Heart right ventricle (tissue), 16 donors: ENCODE data around the gene E2F6. TPM values are rescaled to one million over a fixed set of nuclear protein-coding genes. Genes with fewer than 3 reads are reported as not detected.

Experiments
- ATAC-seq, 8 donors: fragments of 200-7000 bp; cut with Tn5 transposase; one replicate each; pipeline ENCODE4 v1.9.1; 2020; ENCODE audit warnings: mild to moderate bottlenecking in 8 of 8, moderate library complexity in 8 of 8, moderate number of reproducible peaks in 1 of 8
- DNase-seq, 2 donors: peaks; one replicate each; pipeline ENCODE4 v3.0.0-alpha.2; 2020
- H3K27ac ChIP-seq, 10 donors: fragments of 200-600 bp; sonication (generic) in 2 of 10; one replicate each; pipeline versions ENCODE4 v1.5.0 to v1.8.0; 2020 to 2022; ENCODE audit warnings: mild to moderate bottlenecking in 3 of 10
- H3K27me3 ChIP-seq, 7 donors: fragments of 200-600 bp; one replicate each; pipeline ENCODE4 v1.8.0; 2021 to 2022; ENCODE audit warnings: mild to moderate bottlenecking in 2 of 7
- H3K36me3 ChIP-seq, 9 donors: fragments of 200-600 bp; sonication (generic) in 1 of 9; one replicate each; pipeline versions ENCODE4 v1.5.0 to v1.8.0; 2020 to 2022; ENCODE audit warnings: mild to moderate bottlenecking in 2 of 9
- H3K4me1 ChIP-seq, 9 donors: fragments of 200-600 bp; sonication (generic) in 1 of 9; one replicate each; pipeline versions ENCODE4 v1.5.0 to v1.8.0; 2020 to 2022; ENCODE audit warnings: mild to moderate bottlenecking in 4 of 9
- H3K4me3 ChIP-seq, 10 donors: fragments of 200-600 bp; sonication (generic) in 2 of 10; one replicate each; pipeline versions ENCODE4 v1.5.0 to v1.8.0; 2020 to 2022; ENCODE audit warnings: mild to moderate bottlenecking in 7 of 10, moderate library complexity in 2 of 10
- H3K9me3 ChIP-seq, 11 donors: fragments of 200-600 bp in 10 of 11; sonication (generic) in 2 of 11; one replicate each; pipeline versions ENCODE4 v1.5.0 to v1.8.0; 2013 to 2022; ENCODE audit warnings: mild to moderate bottlenecking in 2 of 11, control low read depth in 1 of 11, moderate library complexity in 1 of 11
- CTCF ChIP-seq, 9 donors: fragments of 200-600 bp; sonication (generic) in 2 of 9; IDR thresholded peaks; one replicate each; pipeline versions ENCODE4 v1.5.0 to v1.8.0; 2021 to 2022; ENCODE audit warnings: antibody characterized with exemption in 9 of 9, mild to moderate bottlenecking in 5 of 9, moderate library complexity in 1 of 9
- WGBS, 2 donors: extraction: QIAGEN DNeasy Blood & Tissue Kit; methylation state at CpG; one replicate each; pipeline ENCODE4 v1.1.7; 2013; ENCODE audit warnings: inconsistent platforms in 1 of 2; 5-methylcytosine and 5-hydroxymethylcytosine counted together
- intact Hi-C, 10 donors: fragments of 100-400 bp; cut with DNase I; formaldehyde crosslinking; loops; one replicate each; pipeline versions ENCODE4 v1.11.1 to v1.14.2; 2022
- long read RNA-seq, 3 donors: library from polyadenylated mRNA; unstranded; transcript quantifications; one replicate each; pipeline ENCODE4 v2.0.0, GENCODE V29; 2020 to 2021
- polyA plus RNA-seq, 2 donors: library from polyadenylated mRNA; stranded (reverse); fragments of 200-250 nt; gene quantifications; one replicate each; pipeline ENCODE4 v1.2.3, GENCODE V29; 2013
- total RNA-seq, 10 donors: library from RNA; stranded (reverse); fragmentation: NEBNext Ultra II Directional in 3 of 10; extraction: Animal tissue kit (Norgen Biotek cat#: 25700) in 3 of 10; gene quantifications; one replicate each; pipeline versions ENCODE4 v1.2.1 to v1.2.4, GENCODE V29; 2021 to 2023
- donor health status: Arrhythmogenic right ventricular cardiomyopathy.
- donor health status: ischemic (EF 13 %, LVEDD 7.1; RV severe dilation, severe dysfunction).
- donor health status: healthy with polysubstance abuse.
- donor health status: DM: no; HTN: yes; CAD: no.
- donor health status: DM: no; HTN: no; CAD: no.
- donor health status: ischemic (EF 25% LVEDD 6.9; RV normal size, moderate dysfunction).
- donor health status: ischemic (EF 25% LVEDD 5.7; RV mildly dilated, moderate dysfunction).
- donor health status: healthy.
- donor health status: DM: yes; HTN: yes; CAD: no.
- donor health status: Ischemic cardiomyopathy.
- donor health status: ischemic (EF 35%, LVEDD 5.7; RV mildly dilated, moderate dysfunction).
- donor health status: nonischemic (EF 11% LVEDD 7.7; RV severe dilation, severe dysfunction).
- donor health status: DM: yes; HTN: yes; CAD: no.
- donor health status: PGD.
- donor health status: ischemic (EF 29% LVEDD 5.4; RV normal size, mild dysfunction).
- donor health status: nonischemic (EF 23%, LVEDD 6.1; RV moderate dilation, normal function).

Gene E2F6, protein sequence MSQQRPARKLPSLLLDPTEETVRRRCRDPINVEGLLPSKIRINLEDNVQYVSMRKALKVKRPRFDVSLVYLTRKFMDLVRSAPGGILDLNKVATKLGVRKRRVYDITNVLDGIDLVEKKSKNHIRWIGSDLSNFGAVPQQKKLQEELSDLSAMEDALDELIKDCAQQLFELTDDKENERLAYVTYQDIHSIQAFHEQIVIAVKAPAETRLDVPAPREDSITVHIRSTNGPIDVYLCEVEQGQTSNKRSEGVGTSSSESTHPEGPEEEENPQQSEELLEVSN
- total RNA-seq = 10 to 100 TPM; 11.3 to 18.6 (median 14.6) TPM
- polyA plus RNA-seq = 10 to 100 TPM in 1 of 2 donors, 1 to 10 TPM in 1; 8.1 to 10.1 TPM
- long read RNA-seq, donor 1, transcript E2F6-202 (7 exons, 3,218 nt) = major isoform, 10 of 16 reads
- long read RNA-seq, donor 1, partial matches to known transcripts = 0 of 16 reads
- long read RNA-seq, donor 1, other reads (novel, unspliced or antisense) = 3 of 16 reads
- long read RNA-seq, donor 2, transcript E2F6-202 (7 exons, 3,218 nt) = major isoform, 7 of 16 reads
- long read RNA-seq, donor 2, partial matches to known transcripts = 1 of 16 reads
- long read RNA-seq, donor 2, other reads (novel, unspliced or antisense) = 4 of 16 reads
- long read RNA-seq, donor 3, transcript E2F6-206 (8 exons, 3,296 nt) = minor isoform, 6 of 38 reads
- long read RNA-seq, donor 3, transcript E2F6-202 (7 exons, 3,218 nt) = major isoform, 24 of 38 reads
- long read RNA-seq, donor 3, partial matches to known transcripts = 0 of 38 reads
- long read RNA-seq, donor 3, other reads (novel, unspliced or antisense) = 5 of 38 reads

GRCh38 chr2:11465485-11466306 lies at the start of gene E2F6:
TSS of gene E2F6 (minus strand) at chr2:11466161. CDS start at chr2:11465879, 282 bp downstream.
- peaks cover 0 to 18% (median 0%) of the 10 kb centered on the region in 9 donors for H3K36me3 ChIP-seq
- H3K27ac ChIP-seq = peak within 1 kb of the TSS; percentile 71 to 94 (median 92)
- no peaks in the 10 kb centered on the region for H3K9me3 ChIP-seq
- ATAC-seq (peak; percentile 91 to 97 (median 95)), DNase-seq (peak; percentile 94)
- H3K27me3 ChIP-seq = no peaks in the 10 kb centered on the region
- WGBS, 2 donors = 0 to 1% methylated on average over 75 to 85 of the region's 86 CpGs
- H3K4me1 ChIP-seq = peaks cover 0 to 53% (median 40%) of the 10 kb centered on the region in 9 donors
- intact Hi-C loops = no loop called here
- peak within 1 kb of the TSS; percentile 50 to 84 (median 74) for H3K4me3 ChIP-seq
- peak in 2 of 9 donors; percentile 23 for TF ChIP-seq CTCF (IDR thresholded peaks at IDR 0.05)

GRCh38 chr2:11515490-11515981 lies 49.6 kb upstream of the E2F6 start:
- TF ChIP-seq CTCF (IDR thresholded peaks at IDR 0.05) = no peak
- 63 to 69% methylated on average over 6 of the region's 6 CpGs for WGBS, 2 donors
- Histone ChIP-seq H3K27ac (no peak overlapping the region), H3K9me3 (peaks cover 0 to 12% (median 0%) of the 10 kb centered on the region in 11 donors), H3K36me3 (no peaks in the 10 kb centered on the region), H3K27me3 (peaks cover 0 to 3% (median 0%) of the 10 kb centered on the region in 7 donors), H3K4me1 (no peaks in the 10 kb centered on the region), H3K4me3 (no peak overlapping the region)
- DNase-seq (no peak), ATAC-seq (no peak)
- intact Hi-C loops = no loop called here

- ATAC-seq (no peak), DNase-seq (no peak)
- Histone ChIP-seq H3K4me1 (no peaks in the 10 kb centered on the region), H3K27ac (no peak overlapping the region), H3K4me3 (no peak overlapping the region), H3K9me3 (peaks cover 0 to 8% (median 0%) of the 10 kb centered on the region in 11 donors), H3K36me3 (no peaks in the 10 kb centered on the region), H3K27me3 (peaks cover 0 to 3% (median 0%) of the 10 kb centered on the region in 7 donors)
- no peak for TF ChIP-seq CTCF (IDR thresholded peaks at IDR 0.05)
- 89 to 95% methylated on average over 6 of the region's 6 CpGs for WGBS, 2 donors
- intact Hi-C loops = no loop called here
Measured at GRCh38 chr2:11514904-11515303, 48.9 kb upstream of the E2F6 start.
